Measurements from ENCODE around the gene HOXD10.

HOXD10 gene

DNA sequence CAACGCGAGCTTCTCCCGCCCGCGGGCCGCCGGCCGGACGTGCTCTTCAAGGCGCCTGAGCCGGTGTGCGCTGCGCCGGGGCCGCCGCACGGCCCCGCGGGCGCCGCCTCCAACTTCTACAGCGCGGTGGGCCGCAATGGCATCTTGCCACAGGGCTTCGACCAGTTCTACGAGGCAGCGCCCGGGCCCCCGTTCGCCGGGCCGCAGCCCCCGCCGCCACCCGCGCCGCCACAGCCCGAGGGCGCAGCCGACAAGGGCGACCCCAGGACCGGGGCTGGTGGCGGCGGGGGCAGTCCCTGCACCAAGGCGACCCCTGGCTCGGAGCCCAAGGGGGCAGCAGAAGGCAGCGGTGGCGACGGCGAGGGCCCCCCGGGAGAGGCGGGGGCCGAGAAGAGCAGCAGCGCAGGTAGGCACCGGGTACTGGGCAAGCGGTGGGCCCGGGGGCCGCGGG, 8.8 kb upstream of the HOXD10 start:
- no peak overlapping the region for H3K4me3 ChIP-seq (ENCODE audit: low read depth, low read length)
- TF ChIP-seq, protein P1, sequence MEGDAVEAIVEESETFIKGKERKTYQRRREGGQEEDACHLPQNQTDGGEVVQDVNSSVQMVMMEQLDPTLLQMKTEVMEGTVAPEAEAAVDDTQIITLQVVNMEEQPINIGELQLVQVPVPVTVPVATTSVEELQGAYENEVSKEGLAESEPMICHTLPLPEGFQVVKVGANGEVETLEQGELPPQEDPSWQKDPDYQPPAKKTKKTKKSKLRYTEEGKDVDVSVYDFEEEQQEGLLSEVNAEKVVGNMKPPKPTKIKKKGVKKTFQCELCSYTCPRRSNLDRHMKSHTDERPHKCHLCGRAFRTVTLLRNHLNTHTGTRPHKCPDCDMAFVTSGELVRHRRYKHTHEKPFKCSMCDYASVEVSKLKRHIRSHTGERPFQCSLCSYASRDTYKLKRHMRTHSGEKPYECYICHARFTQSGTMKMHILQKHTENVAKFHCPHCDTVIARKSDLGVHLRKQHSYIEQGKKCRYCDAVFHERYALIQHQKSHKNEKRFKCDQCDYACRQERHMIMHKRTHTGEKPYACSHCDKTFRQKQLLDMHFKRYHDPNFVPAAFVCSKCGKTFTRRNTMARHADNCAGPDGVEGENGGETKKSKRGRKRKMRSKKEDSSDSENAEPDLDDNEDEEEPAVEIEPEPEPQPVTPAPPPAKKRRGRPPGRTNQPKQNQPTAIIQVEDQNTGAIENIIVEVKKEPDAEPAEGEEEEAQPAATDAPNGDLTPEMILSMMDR (IDR thresholded peaks at IDR 0.05; ENCODE audit: control insufficient read depth, extremely low read depth, insufficient read depth), result no peak

GRCh38 chr2:176109192-176109901, 7.2 kb upstream of the HOXD10 start:
- DNase-seq (ENCODE audit: low read depth), result no peak
- no peak overlapping the region for H3K4me3 ChIP-seq (ENCODE audit: low read depth, low read length)
- TF ChIP-seq, protein P1 (IDR thresholded peaks at IDR 0.05; ENCODE audit: control insufficient read depth, extremely low read depth, insufficient read depth), result no peak

More for the DNA sequence above, 8.8 kb upstream of the HOXD10 start:
- DNase-seq (ENCODE audit: low read depth), result no peak

DNA sequence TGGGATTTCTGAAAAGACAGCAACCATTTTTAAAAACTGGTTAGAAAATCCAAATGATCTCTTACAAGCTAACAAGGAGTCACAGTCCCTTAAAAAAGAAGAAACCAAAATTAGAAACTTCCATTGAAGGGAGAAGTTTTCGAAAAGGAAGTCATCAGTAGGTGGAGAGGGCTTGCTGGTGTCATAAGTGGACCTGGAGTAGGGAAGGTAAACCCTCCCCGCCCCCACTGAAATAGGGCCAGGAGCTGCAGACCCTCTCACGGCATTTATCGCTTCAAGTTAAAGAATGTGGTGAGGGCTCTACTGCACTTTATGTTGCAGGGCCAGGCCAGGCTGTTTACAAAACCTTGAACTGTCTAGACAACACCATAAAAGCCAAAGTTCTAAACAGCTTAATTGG, 6.6 kb upstream of the HOXD10 start:
- no peak overlapping the region for H3K4me3 ChIP-seq (ENCODE audit: low read depth, low read length)
- TF ChIP-seq, protein P1 (IDR thresholded peaks at IDR 0.05; ENCODE audit: control insufficient read depth, extremely low read depth, insufficient read depth), result no peak
- no peak for DNase-seq (ENCODE audit: low read depth)

DNA sequence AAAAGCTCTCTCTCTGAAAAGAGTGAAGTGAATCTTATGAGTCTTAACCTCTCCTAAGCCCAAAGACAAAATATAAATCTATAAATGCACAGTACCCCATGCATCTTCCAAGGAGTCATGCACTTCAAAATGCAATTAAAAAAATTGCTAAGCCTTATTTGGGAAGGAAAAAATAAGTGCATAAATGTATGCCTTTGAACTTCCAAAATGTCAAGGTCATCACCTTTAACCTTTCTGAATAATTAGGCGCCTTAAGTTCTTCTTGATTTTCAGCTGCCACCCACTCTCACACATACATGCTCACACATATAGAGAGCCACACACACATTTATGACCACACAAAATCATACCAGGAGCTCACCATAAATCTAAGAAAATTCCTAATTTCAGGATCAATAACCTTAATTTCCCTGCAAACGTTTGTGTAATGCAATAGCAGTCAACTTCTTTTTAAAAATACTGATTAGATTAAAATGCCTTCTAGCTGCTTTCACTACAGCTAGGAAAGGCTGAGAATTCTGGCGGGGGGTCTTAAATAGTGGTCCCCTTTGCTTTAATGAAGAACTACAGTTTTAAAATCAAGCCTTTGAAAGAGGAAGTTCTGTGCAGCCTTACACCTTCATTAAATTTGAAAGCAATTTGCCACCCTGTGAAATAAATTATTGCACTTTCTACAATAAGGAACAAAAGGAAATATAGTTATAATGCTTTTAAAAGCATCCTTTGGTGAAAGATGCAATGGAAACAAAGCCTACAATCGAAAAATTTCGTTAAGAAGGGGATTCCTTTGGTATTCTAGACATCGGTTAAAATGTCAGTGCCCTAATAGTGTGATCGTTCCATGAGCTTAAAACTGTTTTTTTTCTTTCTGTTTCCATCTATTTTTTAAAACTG, 5.9 kb upstream of the HOXD10 start:
- no peak for DNase-seq (ENCODE audit: low read depth)
- TF ChIP-seq, protein P1 (IDR thresholded peaks at IDR 0.05; ENCODE audit: control insufficient read depth, extremely low read depth, insufficient read depth), result no peak
- no peak overlapping the region for H3K4me3 ChIP-seq (ENCODE audit: low read depth, low read length)

DNA sequence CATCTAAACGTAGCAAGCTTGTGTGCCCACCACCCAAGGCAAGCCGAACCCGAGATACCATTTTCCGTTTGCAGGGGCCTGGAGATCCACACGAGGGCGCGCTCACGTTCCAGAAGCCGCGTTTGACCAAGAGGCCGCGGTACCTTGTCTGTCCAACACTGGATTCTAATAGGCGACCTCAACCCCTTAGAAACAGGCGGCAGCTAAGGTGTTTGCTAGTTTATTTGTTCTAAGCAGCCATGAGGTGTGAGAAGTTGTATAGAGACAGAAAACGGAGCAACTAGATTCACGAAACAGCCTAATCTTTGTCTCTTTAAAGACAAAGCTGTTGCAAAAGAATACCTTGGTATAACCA, 5.3 kb upstream of the HOXD10 start:
- no peak for DNase-seq (ENCODE audit: low read depth)
- no peak overlapping the region for H3K4me3 ChIP-seq (ENCODE audit: low read depth, low read length)
- TF ChIP-seq, protein P1 (IDR thresholded peaks at IDR 0.05; ENCODE audit: control insufficient read depth, extremely low read depth, insufficient read depth), result peak; percentile 79

- DNase-seq (ENCODE audit: low read depth), result no peak
- TF ChIP-seq, protein P1 (IDR thresholded peaks at IDR 0.05; ENCODE audit: control insufficient read depth, extremely low read depth, insufficient read depth), result no peak
- H3K4me3 ChIP-seq (ENCODE audit: low read depth, low read length), result no peak overlapping the region
Observed at GRCh38 chr2:176111846-176112374, 4.7 kb upstream of the HOXD10 start.
